Kidney epithelial cell (primary cell): ENCODE measurements around the gene FBXL14. TPM values are rescaled to one million over a fixed set of nuclear protein-coding genes. Genes with fewer than 3 reads are reported as not detected.
A peak's percentile ranks its signal among the peaks of the same experiment; 100 is the strongest.

Source experiments
- DNase-seq: peaks from one replicate; pipeline ENCODE4 v3.0.0-alpha.2; 2010; ENCODE audit warnings: low read depth
- H3K27me3 ChIP-seq: 2 replicates; pipeline ENCODE4 v1.6.0; 2011; ENCODE audit warnings: low read length; ENCODE audit not compliant: control insufficient read depth, insufficient read depth
- H3K36me3 ChIP-seq: 2 replicates; pipeline ENCODE4 v1.5.1; 2011; ENCODE audit warnings: low read length; ENCODE audit not compliant: control insufficient read depth, insufficient read depth
- H3K4me3 ChIP-seq: 2 replicates; pipeline ENCODE4 v1.5.1; 2011; ENCODE audit warnings: low read depth, mild to moderate bottlenecking, control low read depth, low read length
- total RNA-seq: library from RNA; depleted of rRNA; stranded (reverse); fragments of >200 nt; gene quantifications from 2 replicates; pipeline ENCODE4 v1.2.3, GENCODE V29; 2015
- TF ChIP-seq, protein P1 (sequence below): IDR thresholded peaks from 2 replicates; pipeline ENCODE4 v1.5.1; 2011; ENCODE audit warnings: mild to moderate bottlenecking, moderate library complexity, low read length, control low read depth, inconsistent platforms; ENCODE audit not compliant: insufficient read depth, poor library complexity, severe bottlenecking

Gene FBXL14
- total RNA-seq, 1 donor from 2014 or later: 17.1 TPM

DNA sequence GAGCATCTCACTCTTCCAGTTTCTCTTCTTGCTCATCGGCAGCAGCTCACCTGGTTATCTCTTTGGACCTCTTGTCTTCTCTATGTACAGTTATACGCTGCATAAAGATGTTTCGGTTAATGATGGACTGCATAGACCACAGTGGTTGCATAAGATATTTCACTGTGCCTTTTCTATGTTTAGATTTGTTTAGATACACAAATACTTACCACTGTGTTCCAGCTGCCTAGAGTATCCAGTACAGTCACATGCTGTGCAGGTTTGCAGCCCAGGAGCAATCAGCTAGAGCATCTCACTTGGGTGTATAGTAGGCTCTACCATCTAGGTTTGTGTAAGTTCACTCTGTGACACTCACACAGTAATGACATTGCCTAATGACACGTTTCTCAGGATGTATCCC is 57.6 kb downstream of the FBXL14 start:
- H3K27me3 ChIP-seq: peaks cover 7% of the 10 kb centered on the region
- H3K4me3 ChIP-seq: no peak overlapping the region
- TF ChIP-seq, protein P1, sequence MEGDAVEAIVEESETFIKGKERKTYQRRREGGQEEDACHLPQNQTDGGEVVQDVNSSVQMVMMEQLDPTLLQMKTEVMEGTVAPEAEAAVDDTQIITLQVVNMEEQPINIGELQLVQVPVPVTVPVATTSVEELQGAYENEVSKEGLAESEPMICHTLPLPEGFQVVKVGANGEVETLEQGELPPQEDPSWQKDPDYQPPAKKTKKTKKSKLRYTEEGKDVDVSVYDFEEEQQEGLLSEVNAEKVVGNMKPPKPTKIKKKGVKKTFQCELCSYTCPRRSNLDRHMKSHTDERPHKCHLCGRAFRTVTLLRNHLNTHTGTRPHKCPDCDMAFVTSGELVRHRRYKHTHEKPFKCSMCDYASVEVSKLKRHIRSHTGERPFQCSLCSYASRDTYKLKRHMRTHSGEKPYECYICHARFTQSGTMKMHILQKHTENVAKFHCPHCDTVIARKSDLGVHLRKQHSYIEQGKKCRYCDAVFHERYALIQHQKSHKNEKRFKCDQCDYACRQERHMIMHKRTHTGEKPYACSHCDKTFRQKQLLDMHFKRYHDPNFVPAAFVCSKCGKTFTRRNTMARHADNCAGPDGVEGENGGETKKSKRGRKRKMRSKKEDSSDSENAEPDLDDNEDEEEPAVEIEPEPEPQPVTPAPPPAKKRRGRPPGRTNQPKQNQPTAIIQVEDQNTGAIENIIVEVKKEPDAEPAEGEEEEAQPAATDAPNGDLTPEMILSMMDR: no peak
- DNase-seq: no peak
- no peaks in the 10 kb centered on the region for H3K36me3 ChIP-seq

DNA sequence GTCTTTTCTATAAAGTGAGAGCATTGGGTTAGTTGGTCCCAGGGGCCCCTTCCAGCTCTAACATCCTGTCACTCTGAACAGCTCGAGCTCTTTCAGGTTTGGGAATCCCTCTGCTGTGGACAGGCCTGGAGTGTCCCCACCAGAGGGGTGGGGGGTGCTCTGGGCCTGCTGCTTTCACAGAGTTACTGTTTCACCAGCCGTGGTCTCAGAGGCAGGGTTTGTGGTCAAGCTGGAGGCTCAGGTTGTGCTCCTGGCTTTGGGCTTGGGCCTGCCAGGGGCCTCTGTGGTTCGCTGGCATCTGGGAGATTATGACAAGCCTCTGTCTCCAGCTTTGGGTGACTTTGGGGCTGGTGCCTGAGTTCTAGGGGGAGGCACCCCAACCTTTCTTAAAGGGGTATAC is 59.6 kb downstream of the FBXL14 start:
- Histone ChIP-seq H3K36me3 (no peaks in the 10 kb centered on the region), H3K27me3 (peaks cover 16% of the 10 kb centered on the region), H3K4me3 (no peak overlapping the region)
- TF ChIP-seq, protein P1: no peak
- no peak for DNase-seq

DNA sequence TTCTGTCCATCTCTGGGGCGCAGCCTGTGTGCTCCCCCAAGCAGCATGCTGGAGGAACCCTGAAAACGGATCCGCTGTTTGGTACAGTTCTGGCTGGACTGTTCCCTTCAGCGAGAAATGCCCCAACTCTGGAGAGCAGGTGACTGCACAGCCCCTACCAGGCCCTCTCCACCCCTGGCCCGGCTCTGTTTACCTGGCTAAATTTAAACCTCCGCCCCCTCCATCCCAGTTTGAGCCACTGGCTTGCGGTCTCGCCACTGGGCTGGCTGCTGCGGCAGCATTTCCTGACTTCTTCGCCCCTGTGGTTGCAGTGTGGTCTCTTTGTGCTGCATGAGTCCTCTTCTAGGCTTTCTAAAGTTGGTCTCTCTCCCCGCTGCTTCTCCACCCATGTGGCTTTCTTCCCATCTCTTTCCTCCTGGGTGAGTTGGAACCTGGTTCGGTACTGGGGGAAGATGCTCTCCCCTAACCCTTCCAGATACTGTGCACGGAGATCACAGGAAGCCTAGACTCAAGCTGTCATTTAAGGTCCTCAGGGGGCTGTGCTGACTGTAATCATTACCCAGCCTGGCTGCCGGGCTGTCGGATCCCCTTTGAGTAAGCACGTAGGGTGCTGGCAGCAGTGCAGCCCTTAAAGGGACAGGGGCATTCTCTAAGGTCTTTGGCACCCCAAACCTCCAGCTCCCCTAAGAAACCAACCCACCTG is 60.6 kb downstream of the FBXL14 start:
- H3K4me3 ChIP-seq: peak overlapping the region; percentile 6
- H3K36me3 ChIP-seq: no peaks in the 10 kb centered on the region
- DNase-seq: no peak
- TF ChIP-seq, protein P1: no peak
- peaks cover 16% of the 10 kb centered on the region for H3K27me3 ChIP-seq

DNA sequence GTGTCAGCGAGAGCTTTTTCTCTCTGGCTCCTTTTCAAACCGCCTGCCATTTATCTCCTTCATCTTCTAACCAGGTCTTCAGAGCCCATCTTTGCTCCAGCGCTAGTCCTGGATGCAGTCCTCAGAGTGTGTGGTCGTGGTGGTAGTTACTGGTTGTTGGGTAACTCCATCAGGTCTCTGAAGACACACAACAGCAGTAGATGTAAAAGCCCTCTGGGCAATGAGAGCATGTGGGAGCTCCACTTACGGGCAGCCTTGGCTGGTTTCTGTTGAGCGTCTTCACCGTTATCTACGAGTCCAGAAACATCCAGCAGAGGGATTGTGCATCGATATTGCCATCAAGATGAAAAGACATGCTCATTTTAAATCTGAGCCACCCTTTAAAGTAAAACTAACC is 61.2 kb downstream of the FBXL14 start:
- no peak overlapping the region for H3K4me3 ChIP-seq
- TF ChIP-seq, protein P1: no peak
- DNase-seq: no peak

DNA sequence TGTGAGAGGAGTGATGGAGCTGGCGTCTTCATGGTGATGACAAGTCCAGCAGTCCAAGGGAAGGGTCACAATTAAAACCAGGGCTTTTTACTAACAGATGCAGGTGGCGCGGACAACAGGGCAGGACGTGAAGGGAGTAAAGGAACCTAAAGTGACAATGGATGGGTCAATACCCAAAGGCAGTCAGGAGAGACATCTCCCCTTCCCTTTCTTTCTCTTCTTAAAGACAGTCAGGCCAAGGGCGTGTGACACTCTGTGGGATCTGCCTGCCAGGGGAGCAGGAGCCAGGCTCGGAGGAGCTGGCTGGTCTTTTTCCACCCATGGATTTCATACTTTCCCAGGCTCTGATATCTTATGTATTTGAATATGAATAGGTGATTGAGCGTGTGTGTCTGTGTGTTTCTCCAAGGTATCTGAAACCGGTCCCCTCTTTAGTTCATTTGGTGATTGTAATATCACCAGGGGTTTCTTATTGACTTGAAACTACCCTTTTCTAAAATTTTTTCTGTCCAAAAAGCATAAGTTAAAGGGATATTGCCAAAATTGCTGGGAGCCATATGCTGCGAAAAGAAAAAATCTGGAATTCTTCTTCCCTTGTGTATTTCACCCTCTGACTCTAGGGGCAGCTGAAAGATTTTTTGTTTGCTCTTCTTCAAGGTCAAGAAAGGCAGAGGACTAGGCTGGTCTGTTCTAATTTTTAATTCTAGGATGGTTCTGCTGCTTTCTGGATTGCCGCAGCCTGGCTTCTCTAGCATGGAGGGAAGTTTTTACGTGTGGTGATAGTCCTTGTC is 61.8 kb downstream of the FBXL14 start:
- TF ChIP-seq, protein P1: no peak
- no peak for DNase-seq
- Histone ChIP-seq H3K27me3 (peaks cover 16% of the 10 kb centered on the region), H3K36me3 (no peaks in the 10 kb centered on the region), H3K4me3 (no peak overlapping the region)

More for the DNA sequence above, 61.2 kb downstream of the FBXL14 start:
- Histone ChIP-seq H3K27me3 (peaks cover 16% of the 10 kb centered on the region), H3K36me3 (no peaks in the 10 kb centered on the region)
